Measurements from ENCODE around the gene SMAP1. TPM values are rescaled to one million over a fixed set of nuclear protein-coding genes. Genes with fewer than 3 reads are reported as not detected.

SMAP1 gene
- total RNA-seq, 4 donors from 2014 or later: 31.7 to 44.6 (median 33.6) TPM

DNA sequence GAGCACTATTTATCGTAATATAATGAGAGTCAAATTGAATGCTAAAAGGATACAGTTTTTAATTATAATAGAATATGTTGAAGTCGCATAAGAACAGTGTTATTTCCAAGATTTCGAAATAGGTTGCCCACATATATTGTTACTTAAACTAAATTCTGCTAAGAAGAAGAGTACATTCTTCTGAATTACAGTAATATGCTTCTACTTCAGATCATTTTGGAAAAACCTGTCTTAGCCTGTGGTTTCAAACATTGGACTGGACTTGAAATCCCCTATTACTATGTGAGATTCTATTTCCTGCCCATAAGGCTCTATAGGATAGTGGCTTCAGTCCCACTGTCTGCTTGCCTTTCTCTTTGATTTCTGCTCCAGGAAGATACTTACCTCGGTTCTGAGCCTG is 152.0 kb downstream of the SMAP1 start:
- Histone ChIP-seq H3K27ac (no peak overlapping the region), H3K9me3 (no peaks in the 10 kb centered on the region), H3K4me3 (no peak overlapping the region), H3K36me3 (peaks cover 0 to 9% (median 0%) of the 10 kb centered on the region in 3 donors), H3K4me1 (no peaks in the 10 kb centered on the region), H3K27me3 (no peaks in the 10 kb centered on the region)
- 81 to 83% methylated on average over 4 of the region's 4 CpGs for WGBS, 2 donors
- TF ChIP-seq CTCF (IDR thresholded peaks at IDR 0.05) (no peak), POLR2A (IDR thresholded peaks at IDR 0.05) (no peak)
- DNase-seq: no peak
- intact Hi-C loops (cut with DNase I): no loop called here

DNA sequence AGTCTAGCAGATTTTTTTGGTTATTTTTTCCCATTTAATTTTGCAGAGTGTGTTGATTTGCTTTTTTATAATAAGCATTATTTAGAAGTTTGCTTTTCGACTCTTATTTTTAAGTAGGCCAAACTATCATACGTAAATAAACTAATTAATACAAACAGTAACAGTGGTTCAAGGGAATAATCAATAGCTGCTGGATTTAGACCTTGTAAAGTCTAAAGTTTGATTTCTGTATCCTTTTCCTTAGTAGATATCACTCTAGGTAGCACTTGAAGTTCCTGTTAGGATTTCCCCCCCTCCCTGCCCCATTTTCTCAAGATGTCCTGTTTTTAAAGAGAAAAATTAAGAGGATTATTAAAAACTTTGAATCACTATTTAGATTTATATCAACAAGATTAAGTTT is 153.1 kb downstream of the SMAP1 start:
- intact Hi-C loops (cut with DNase I): no loop called here
- Histone ChIP-seq H3K36me3 (peaks cover 0 to 9% (median 0%) of the 10 kb centered on the region in 3 donors), H3K27me3 (no peaks in the 10 kb centered on the region), H3K9me3 (no peaks in the 10 kb centered on the region), H3K27ac (no peak overlapping the region), H3K4me3 (no peak overlapping the region), H3K4me1 (no peaks in the 10 kb centered on the region)
- WGBS, 2 donors: 89 to 90% methylated on average over 2 of the region's 2 CpGs
- TF ChIP-seq CTCF (IDR thresholded peaks at IDR 0.05) (no peak), POLR2A (IDR thresholded peaks at IDR 0.05) (no peak)
- no peak for DNase-seq

GRCh38 chr6:70821751-70822150 is 154.1 kb downstream of the SMAP1 start:
- no peaks in the 10 kb centered on the region for H3K4me1 ChIP-seq
- no peak overlapping the region for H3K4me3 ChIP-seq
- 96 to 98% methylated on average over 2 of the region's 2 CpGs for WGBS, 2 donors
- TF ChIP-seq POLR2A (IDR thresholded peaks at IDR 0.05) (no peak), CTCF (IDR thresholded peaks at IDR 0.05) (no peak)
- H3K27ac ChIP-seq: no peak overlapping the region
- H3K36me3 ChIP-seq: peaks cover 0 to 9% (median 0%) of the 10 kb centered on the region in 3 donors
- DNase-seq: no peak
- no peaks in the 10 kb centered on the region for H3K27me3 ChIP-seq
- intact Hi-C loops (cut with DNase I): no loop called here
- no peaks in the 10 kb centered on the region for H3K9me3 ChIP-seq

- intact Hi-C loops (cut with DNase I): no loop called here
- Histone ChIP-seq H3K36me3 (peaks cover 0 to 9% (median 0%) of the 10 kb centered on the region in 3 donors), H3K27ac (no peak overlapping the region), H3K9me3 (no peaks in the 10 kb centered on the region), H3K4me3 (no peak overlapping the region), H3K4me1 (no peaks in the 10 kb centered on the region), H3K27me3 (no peaks in the 10 kb centered on the region)
- no peak for DNase-seq
- TF ChIP-seq CTCF (IDR thresholded peaks at IDR 0.05): no peak
- no peak for TF ChIP-seq POLR2A (IDR thresholded peaks at IDR 0.05)
- 75 to 90% methylated on average over 1 of the region's 1 CpG for WGBS, 2 donors
Measured at GRCh38 chr6:70823651-70824050, 156.0 kb downstream of the SMAP1 start.

DNA sequence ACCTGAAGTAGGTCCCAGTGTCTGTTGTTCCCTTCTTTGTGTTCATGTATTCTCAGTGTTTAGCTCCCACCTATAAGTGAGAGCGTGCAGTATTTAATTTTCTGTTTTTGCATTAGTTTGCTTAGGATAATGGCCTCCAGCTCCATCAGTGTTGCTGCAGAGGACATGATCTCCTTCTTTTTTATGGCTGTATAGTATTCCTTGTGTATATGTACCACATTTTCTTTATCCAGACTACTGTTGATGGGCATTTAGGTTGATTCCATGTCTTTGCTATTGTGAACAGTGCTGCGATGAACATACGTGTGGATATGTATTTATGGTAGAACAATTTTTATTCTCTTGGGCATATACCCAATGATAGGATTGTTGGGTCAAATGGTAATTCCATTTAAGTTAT is 163.7 kb downstream of the SMAP1 start:
- no peaks in the 10 kb centered on the region for H3K4me1 ChIP-seq
- intact Hi-C loops (cut with DNase I): no loop called here
- 98 to 100% methylated on average over 3 of the region's 3 CpGs for WGBS, 2 donors

More for the DNA sequence above, 163.7 kb downstream of the SMAP1 start:
- Histone ChIP-seq H3K27ac (no peak overlapping the region), H3K9me3 (no peaks in the 10 kb centered on the region), H3K4me3 (no peak overlapping the region), H3K27me3 (no peaks in the 10 kb centered on the region), H3K36me3 (peaks cover 0 to 4% (median 0%) of the 10 kb centered on the region in 3 donors)
- TF ChIP-seq POLR2A (IDR thresholded peaks at IDR 0.05) (no peak), CTCF (IDR thresholded peaks at IDR 0.05) (no peak)
- no peak for DNase-seq
